G401.6 (cell line): ENCODE results near the gene C1orf232.

Experiments
- FAIRE-seq: peaks from 2 replicates; lab custom pipeline; 2012; peaks lifted over from hg19 to GRCh38; lab: Jason Lieb, UNC

Gene C1orf232

GRCh38 chr1:26156285-26157038 is 12.3 kb downstream of the C1orf232 start:
- FAIRE-seq = peak; percentile 50

DNA sequence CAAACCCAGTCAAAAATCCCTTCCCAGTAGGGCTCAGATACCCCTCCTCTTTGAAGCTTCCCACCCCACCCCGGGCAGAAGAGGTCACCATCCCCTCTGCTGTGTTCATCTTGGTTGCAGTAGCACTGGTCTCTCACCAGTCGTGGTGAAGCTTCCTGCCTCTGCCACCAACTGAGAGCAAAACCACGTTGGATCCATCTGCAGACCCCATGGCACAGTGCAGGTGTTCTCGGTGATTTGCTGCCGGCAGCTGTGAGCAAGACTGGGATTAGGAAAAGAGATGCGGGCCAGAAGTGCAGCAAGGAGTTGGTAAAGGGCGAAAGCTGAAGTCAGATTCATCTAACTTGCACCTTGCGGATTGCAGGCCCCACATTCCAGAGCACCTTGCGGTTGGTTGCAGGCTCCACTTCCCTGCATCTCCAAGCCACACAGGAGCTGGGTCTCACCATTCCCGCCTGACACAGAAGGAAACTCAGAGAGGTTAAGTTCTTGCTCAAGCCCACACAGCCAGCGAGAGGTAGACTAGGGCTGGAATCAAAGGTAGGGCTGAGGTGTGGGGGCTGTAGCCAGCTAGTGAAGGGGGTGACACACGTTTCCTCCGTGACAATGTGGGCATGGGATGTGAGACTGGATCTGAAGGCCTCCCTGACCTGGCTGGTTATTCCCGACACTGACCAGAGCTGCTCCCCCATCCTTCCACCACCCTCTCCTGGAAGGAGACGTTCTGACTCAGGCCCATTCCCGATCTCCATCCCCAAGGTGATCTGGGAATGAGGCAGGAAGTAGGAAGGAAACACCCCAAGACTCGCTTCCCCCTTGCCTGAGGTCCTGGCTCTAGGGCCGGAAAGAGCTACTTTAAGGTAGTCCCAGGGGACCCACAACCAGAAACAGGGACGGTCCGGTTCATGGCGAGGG is 13.1 kb downstream of the C1orf232 start:
- FAIRE-seq = no peak

GRCh38 chr1:26154750-26155149 is 14.0 kb downstream of the C1orf232 start:
- FAIRE-seq = no peak

DNA sequence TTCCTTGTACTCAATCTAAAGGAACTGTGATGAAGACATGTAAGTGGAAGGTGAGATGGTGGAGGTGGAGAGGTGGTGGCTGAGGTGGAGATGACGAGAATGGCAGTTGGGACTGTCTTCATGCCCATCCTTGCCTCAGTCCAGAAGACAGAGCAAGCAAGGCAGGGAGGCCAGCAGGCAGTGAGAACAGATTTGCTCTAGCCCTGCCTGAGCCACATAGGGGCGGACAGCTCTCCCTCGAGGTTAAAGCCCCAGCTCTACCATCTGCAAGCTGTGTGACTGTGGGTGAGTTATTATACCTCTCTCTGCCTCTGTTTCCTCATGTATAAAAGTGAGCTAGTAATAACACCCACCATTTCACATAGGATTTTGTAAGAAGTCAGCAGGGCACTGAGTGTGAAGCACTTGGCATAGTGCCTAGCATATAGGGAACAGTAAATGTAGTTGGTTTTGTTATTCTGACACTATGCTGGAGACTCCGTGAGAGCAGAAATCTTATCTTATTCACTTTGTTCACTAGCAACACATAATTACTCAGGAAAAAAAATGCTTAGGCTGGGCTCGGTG is 14.7 kb downstream of the C1orf232 start:
- FAIRE-seq = no peak

GRCh38 chr1:26148887-26149286 is 19.9 kb downstream of the C1orf232 start:
- no peak for FAIRE-seq

DNA sequence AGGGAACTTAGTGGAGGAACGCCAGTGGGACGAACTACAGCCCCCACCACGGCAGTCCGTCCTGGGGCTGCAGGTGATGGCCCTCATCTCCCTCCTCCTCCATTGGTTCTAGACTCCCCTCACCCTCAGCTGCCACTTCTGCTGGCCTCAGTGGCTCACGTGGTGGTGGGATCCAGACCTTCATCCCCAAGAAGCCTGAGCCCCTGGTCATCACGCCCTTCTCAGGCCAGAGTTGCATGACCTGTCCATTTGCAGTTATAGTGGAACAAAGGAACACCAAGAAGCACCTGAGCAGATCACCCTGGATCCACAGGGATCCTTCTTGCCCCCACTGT is 22.8 kb downstream of the C1orf232 start:
- no peak for FAIRE-seq

DNA sequence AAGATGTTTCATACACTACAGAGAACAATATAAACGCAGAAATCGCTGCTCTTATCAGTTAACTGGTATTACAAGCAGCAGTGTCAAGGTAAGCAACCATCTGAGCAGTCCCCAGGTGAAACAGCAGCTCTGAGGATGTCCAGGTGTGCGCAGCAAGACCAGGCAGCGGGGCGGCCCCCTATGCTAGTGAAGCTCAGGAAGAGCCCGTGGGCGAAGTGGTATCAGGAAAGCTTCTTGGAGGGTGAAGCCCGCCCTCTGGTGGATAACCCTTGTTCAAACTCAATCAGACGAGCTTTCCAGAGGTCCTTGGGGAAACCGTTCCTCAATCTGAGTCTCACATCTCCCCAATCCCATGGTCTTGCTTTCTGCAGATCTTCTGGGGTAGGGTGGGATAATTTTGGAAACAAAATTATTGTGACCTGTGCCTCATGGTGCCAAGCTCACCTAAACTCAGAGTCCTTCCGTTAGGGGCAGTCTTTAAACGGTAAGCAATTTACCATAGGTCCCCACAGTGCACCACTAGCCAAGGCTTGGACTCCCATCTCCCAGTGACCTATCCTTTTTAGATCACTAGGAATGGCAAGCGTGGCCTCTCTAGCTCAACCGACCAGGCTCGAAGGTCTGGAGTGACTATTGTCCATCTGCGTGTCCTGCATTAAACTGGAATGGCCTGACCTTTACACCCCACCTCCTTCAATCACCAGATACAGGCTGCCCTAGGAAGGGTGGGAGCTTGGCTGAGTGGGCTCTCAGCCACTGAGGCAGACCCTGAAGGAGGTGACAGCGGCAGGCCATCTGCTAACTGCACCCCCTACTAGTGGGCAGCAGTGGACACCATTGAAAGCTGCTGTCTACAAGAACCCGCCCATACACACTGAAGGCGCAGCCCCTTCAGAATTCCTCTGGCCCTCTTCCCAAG is 23.5 kb downstream of the C1orf232 start:
- FAIRE-seq = peak; percentile 95

- FAIRE-seq = no peak
Measured at GRCh38 chr1:26142159-26142558, 26.6 kb downstream of the C1orf232 start.

- FAIRE-seq = no peak
Measured at GRCh38 chr1:26138974-26139558, 29.7 kb downstream of the C1orf232 start.

DNA sequence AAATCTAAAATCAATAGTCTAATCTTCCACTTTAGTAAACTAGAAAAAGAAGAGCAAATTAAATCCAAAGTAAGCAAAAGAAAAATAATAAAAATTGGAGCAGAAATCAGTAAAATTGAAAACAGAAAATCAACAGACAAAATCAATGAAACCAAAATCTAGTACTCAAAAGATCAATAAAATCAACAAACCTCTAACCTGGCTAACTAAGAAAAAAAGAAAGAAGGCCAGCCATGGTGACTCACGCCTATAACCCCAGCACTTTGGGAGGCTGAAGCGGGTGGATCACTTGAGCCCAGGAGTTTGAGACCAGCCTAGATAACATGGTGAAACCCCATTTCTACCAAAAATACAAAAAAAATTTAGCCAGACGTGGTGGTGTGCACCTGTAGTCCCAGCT is 34.3 kb downstream of the C1orf232 start:
- no peak for FAIRE-seq

- FAIRE-seq = no peak
Measured at GRCh38 chr1:26132834-26133167, 36.0 kb downstream of the C1orf232 start.

DNA sequence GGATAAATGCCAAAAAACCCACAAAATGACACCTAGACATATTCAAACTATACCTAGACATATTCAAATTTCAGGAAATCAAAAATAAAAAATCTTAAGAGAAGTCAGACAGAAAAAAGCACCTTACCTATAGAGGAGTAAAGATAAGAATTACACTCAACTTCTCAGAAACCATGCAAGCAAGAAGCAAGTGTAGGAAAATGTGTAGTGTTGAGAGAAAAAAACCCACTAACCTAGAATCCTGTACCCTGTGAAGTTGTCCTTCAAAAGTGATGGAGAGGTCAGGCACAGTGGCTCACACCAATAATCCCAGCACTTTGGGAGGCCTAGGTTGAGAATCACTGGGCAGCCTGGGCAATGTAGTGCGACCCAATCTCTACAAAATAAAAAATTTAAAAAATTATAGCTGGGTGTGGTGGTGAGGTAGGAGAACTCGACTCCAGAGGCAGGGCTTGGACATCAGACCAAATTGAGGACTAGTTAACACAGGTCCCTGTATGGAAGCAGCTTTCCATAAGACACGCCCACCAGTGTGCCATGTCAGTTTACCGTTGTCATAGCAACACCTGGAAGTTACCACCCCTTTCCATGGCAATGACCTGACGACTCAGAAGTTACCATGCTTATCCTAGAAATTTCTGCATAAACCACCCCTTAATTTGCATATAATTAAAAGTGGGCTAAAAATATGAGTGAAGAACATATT is 36.5 kb downstream of the C1orf232 start:
- no peak for FAIRE-seq

- FAIRE-seq = no peak
Measured at GRCh38 chr1:26130695-26131094, 38.1 kb downstream of the C1orf232 start.

DNA sequence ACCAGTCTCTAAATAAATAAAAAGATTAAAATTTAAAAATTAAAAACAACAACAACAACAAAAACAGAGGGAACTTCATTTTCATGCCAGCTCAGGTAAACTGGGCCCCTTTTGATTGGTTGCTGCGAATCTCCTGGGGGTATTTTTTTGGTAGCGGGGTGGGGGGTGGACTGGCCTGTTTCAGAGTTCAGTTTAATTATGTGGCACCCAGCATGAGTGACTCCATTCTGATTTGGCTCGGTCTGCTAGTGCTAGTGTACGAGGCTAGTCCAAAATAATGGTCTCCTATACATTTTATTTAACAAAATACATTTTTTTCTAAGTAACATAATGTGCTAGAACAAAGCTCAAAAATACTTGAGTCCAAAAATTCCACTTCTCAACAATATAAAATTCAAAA is 39.0 kb downstream of the C1orf232 start:
- FAIRE-seq = no peak

GRCh38 chr1:26127235-26128163 is 41.3 kb downstream of the C1orf232 start:
- FAIRE-seq = no peak

DNA sequence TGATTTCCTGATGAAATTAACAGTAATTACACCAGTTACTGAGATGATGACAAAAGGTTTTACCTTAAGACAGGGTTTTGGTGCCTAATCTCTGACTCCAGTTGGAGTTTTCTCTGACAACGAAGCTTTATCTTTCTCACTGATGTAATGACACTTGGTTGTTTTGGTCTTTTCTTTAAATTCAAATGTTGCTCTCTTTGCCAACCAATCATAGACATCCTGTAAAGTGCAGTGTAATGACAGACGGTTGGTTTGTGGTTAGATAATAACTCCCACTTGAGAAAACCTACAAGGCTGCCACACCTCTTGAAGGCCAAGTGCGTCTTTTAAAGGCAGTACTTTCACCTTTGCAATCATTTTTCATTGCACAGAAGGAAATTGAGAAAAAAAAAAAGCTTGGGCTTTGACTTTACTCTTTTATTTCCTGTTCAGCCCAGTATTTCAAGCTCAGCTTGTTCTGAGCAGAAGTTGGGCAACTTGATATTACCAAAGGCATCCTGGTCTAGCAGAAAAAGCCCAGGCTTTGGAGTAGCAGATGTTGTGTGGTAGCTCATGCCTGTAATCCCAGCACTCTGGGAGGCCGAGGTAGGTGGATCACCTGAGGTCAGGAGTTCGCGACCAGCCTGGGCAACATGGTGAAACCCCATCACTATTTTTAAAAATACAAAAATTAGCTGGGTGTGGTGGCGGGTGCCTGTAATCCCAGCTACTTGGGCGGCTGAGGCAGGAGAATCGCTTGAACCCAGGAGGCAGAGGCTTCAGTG is 42.3 kb downstream of the C1orf232 start:
- no peak for FAIRE-seq

GRCh38 chr1:26125946-26126320 is 42.8 kb downstream of the C1orf232 start:
- FAIRE-seq = peak; percentile 60

DNA sequence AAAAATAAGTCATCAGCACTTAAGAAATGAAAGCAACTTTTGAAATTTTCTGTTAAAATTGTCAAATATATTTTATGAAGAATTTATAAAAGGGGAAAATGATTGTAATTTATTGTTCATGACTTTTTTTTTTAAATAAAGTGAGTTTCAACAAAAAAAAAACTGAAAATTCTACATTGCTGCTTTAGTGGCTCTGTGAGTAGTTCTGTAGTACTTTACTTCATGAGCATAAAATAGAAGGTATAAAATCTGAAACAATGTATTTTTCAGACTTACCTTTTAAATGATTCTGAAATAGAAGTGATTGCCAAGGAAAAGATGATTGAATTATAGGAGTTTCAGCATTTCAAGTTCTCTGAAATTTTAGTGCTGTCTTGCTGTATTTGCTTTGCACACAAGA is 43.4 kb downstream of the C1orf232 start:
- no peak for FAIRE-seq
